ENCODE data around the gene GDF11.

GRCh38 chr12:55715833-55716581, 26.9 kb upstream of the GDF11 start, which contains the start of gene BLOC1S1:
- TF ChIP-seq CTCF (conservative IDR thresholded peaks at IDR 0.05): no peak
- TF ChIP-seq EZH2 (IDR thresholded peaks at IDR 0.05; ENCODE audit: low read depth): no peak

All from PC-9 (cell line).